Suprapubic skin (tissue), 4 donors: ENCODE data around the gene OR14A16.

Experiments
- POLR2A ChIP-seq, 2 donors: fragments of 450-650 bp; IDR thresholded peaks; one replicate each; pipeline ENCODE4 v1.6.1; 2017; ENCODE audit warnings: antibody characterized with exemption in 2 of 2, mild to moderate bottlenecking in 2 of 2, moderate library complexity in 2 of 2
- POLR2AphosphoS5 ChIP-seq, 3 donors: sonication (generic); formaldehyde crosslinking; IDR thresholded peaks; one replicate each; pipeline ENCODE4 v1.6.1; 2017; ENCODE audit warnings: antibody characterized with exemption in 3 of 3
- TF ChIP-seq, protein P1 (sequence below), 2 donors: fragments of 200-600 bp in 1 of 2; fragments of 450-650 bp in 1 of 2; sonication (generic) in 1 of 2; IDR thresholded peaks; one replicate each; pipeline ENCODE4 v1.5.1; 2016 to 2019; ENCODE audit warnings: antibody characterized with exemption in 2 of 2, mild to moderate bottlenecking in 1 of 2, moderate library complexity in 1 of 2

DNA sequence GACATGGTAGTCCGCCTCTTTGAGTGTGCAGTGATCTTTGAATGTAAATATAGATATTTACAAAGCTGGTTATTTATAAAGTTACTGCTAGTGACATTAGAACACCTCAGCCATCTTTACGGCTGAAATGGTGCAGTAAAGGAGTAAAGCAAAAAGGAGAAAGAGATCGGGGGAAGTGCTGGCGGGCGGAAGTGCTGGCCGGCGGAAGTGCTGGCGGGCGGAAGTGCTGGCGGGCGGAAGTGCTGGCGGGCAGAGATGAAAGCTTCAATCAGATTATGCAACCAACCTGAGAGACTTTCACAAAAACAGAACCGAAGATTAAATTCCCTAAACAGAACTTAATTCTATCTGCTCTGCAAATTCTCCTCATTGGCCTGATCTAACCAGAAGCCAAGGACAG lies 1.4 kb upstream of the OR14A16 start:
- TF ChIP-seq POLR2AphosphoS5 (IDR thresholded peaks at IDR 0.05) (no peak), POLR2A (IDR thresholded peaks at IDR 0.05) (no peak)
- TF ChIP-seq, protein P1, sequence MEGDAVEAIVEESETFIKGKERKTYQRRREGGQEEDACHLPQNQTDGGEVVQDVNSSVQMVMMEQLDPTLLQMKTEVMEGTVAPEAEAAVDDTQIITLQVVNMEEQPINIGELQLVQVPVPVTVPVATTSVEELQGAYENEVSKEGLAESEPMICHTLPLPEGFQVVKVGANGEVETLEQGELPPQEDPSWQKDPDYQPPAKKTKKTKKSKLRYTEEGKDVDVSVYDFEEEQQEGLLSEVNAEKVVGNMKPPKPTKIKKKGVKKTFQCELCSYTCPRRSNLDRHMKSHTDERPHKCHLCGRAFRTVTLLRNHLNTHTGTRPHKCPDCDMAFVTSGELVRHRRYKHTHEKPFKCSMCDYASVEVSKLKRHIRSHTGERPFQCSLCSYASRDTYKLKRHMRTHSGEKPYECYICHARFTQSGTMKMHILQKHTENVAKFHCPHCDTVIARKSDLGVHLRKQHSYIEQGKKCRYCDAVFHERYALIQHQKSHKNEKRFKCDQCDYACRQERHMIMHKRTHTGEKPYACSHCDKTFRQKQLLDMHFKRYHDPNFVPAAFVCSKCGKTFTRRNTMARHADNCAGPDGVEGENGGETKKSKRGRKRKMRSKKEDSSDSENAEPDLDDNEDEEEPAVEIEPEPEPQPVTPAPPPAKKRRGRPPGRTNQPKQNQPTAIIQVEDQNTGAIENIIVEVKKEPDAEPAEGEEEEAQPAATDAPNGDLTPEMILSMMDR (IDR thresholded peaks at IDR 0.05) = no peak
